Measurements from ENCODE around the gene TPST2. TPM values are rescaled to one million over a fixed set of nuclear protein-coding genes. Genes with fewer than 3 reads are reported as not detected.

The TPST2 gene
- total and polyA plus RNA-seq, 2 experiments from 2014 or later, result 17.8 to 44.2 TPM

GRCh38 chr22:26517429-26517828, 72.5 kb downstream of the TPST2 start:
- no peaks in the 10 kb centered on the region for H3K27me3 ChIP-seq
- H3K4me1 ChIP-seq (ENCODE audit: low read depth), result peaks cover 7% of the 10 kb centered on the region
- TF ChIP-seq, protein P1, sequence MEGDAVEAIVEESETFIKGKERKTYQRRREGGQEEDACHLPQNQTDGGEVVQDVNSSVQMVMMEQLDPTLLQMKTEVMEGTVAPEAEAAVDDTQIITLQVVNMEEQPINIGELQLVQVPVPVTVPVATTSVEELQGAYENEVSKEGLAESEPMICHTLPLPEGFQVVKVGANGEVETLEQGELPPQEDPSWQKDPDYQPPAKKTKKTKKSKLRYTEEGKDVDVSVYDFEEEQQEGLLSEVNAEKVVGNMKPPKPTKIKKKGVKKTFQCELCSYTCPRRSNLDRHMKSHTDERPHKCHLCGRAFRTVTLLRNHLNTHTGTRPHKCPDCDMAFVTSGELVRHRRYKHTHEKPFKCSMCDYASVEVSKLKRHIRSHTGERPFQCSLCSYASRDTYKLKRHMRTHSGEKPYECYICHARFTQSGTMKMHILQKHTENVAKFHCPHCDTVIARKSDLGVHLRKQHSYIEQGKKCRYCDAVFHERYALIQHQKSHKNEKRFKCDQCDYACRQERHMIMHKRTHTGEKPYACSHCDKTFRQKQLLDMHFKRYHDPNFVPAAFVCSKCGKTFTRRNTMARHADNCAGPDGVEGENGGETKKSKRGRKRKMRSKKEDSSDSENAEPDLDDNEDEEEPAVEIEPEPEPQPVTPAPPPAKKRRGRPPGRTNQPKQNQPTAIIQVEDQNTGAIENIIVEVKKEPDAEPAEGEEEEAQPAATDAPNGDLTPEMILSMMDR (IDR thresholded peaks at IDR 0.05; ENCODE audit: low read depth, low read length), result no peak
- no peak overlapping the region for H3K27ac ChIP-seq
- no peaks in the 10 kb centered on the region for H3K9me3 ChIP-seq (ENCODE audit: low read depth)
- DNase-seq (ENCODE audit: low read depth in 1 of 2, low spot score in 1 of 2), result no peak
- no peaks in the 10 kb centered on the region for H3K36me3 ChIP-seq
- no peak overlapping the region for H3K4me3 ChIP-seq

GRCh38 chr22:26516503-26516902, 73.4 kb downstream of the TPST2 start:
- H3K4me3 ChIP-seq, result no peak overlapping the region
- no peaks in the 10 kb centered on the region for H3K36me3 ChIP-seq
- H3K27ac ChIP-seq, result no peak overlapping the region
- H3K27me3 ChIP-seq, result no peaks in the 10 kb centered on the region
- peaks cover 7% of the 10 kb centered on the region for H3K4me1 ChIP-seq (ENCODE audit: low read depth)
- no peak for DNase-seq (ENCODE audit: low read depth in 1 of 2, low spot score in 1 of 2)
- TF ChIP-seq, protein P1 (IDR thresholded peaks at IDR 0.05; ENCODE audit: low read depth, low read length), result no peak
- no peaks in the 10 kb centered on the region for H3K9me3 ChIP-seq (ENCODE audit: low read depth)

DNA sequence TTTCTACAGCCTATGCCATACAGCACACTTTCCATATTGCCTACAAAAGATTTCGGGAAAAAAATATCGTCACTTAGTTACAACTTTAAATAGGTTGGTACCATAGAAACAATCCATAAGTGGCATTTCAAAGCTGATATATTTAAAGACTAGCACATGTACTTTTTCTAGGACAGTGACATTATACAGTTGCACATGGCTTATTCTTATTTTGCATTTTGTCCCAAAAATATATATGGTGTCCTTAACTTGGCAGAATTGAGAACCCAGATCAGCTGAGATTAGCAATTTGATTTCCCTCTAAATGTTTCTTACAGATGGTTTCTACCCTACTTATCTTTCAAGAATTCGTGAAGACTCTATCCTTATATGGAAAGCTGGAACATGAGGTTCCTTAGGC, 74.0 kb downstream of the TPST2 start:
- TF ChIP-seq, protein P1 (IDR thresholded peaks at IDR 0.05; ENCODE audit: low read depth, low read length), result no peak
- no peak for DNase-seq (ENCODE audit: low read depth in 1 of 2, low spot score in 1 of 2)
- Histone ChIP-seq H3K4me1 (ENCODE audit: low read depth) (peaks cover 7% of the 10 kb centered on the region), H3K9me3 (ENCODE audit: low read depth) (no peaks in the 10 kb centered on the region), H3K27me3 (no peaks in the 10 kb centered on the region), H3K4me3 (no peak overlapping the region), H3K36me3 (no peaks in the 10 kb centered on the region), H3K27ac (no peak overlapping the region)

DNA sequence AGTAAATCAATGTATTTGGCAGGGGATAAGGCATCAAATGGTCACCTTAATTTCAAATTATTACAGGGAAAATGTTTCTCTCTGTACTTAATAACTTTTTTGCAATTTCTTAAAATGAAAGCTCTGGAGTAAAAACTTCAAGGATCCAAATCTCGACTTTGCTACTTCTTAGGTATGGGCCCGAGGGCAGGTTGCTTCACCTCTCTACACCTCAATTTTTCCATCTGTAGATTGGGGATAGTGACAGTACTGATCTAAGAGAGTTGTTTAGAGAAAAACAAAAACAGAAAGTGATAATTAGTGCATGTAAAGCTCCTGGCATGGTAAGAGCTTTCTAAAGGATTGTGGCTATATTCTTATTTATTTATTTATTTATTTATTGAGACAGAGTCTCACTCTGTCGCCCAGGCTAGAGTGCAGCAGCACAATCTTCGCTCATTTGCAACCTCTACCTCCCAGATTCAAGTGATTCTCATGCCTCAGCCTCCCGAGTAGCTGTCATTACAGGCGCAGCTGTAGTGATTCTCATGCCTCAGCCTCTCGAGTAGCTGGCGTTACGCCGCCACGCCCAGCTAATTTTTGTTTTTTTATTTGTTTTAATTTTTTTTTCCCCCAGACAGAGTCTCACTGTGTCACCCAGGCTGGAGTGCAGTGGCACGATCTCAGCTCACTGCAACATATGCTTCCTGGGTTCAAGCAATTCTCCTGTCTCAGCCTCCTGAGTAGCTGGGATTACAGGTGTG, 75.3 kb downstream of the TPST2 start:
- TF ChIP-seq, protein P1 (IDR thresholded peaks at IDR 0.05; ENCODE audit: low read depth, low read length), result no peak
- DNase-seq (ENCODE audit: low read depth in 1 of 2, low spot score in 1 of 2), result no peak
- H3K4me3 ChIP-seq, result no peak overlapping the region
- no peaks in the 10 kb centered on the region for H3K27me3 ChIP-seq
- H3K36me3 ChIP-seq, result peaks cover 8% of the 10 kb centered on the region
- H3K4me1 ChIP-seq (ENCODE audit: low read depth), result peaks cover 7% of the 10 kb centered on the region
- no peak overlapping the region for H3K27ac ChIP-seq
- H3K9me3 ChIP-seq (ENCODE audit: low read depth), result no peaks in the 10 kb centered on the region

- H3K27me3 ChIP-seq, result no peaks in the 10 kb centered on the region
- no peak for DNase-seq (ENCODE audit: low read depth in 1 of 2, low spot score in 1 of 2)
- peaks cover 7% of the 10 kb centered on the region for H3K4me1 ChIP-seq (ENCODE audit: low read depth)
- TF ChIP-seq, protein P1 (IDR thresholded peaks at IDR 0.05; ENCODE audit: low read depth, low read length), result no peak
- H3K27ac ChIP-seq, result no peak overlapping the region
- H3K36me3 ChIP-seq, result peaks cover 14% of the 10 kb centered on the region
- H3K4me3 ChIP-seq, result no peak overlapping the region
- H3K9me3 ChIP-seq (ENCODE audit: low read depth), result no peaks in the 10 kb centered on the region
These were observed 76.1 kb downstream of the TPST2 start for GRCh38 chr22:26513838-26514237.
